ENCODE data around the gene PI4KA.

PI4KA gene

GRCh38 chr22:20803696-20804324 lies 54.8 kb downstream of the PI4KA start:
- Histone ChIP-seq H2AK5ac (ENCODE audit: low read length) (no peak overlapping the region), H2BK12ac (ENCODE audit: low read length) (no peak overlapping the region), H3K27ac (ENCODE audit: low read depth, low read length) (no peak overlapping the region), H3K9ac (ENCODE audit: low read length) (no peak overlapping the region), H2AFZ (ENCODE audit: insufficient read depth, low read length, poor library complexity) (no peak overlapping the region), H3K4ac (ENCODE audit: low read depth, low read length) (no peak overlapping the region), H3K4me3 (ENCODE audit: low read depth, low read length) (no peak overlapping the region), H3K14ac (ENCODE audit: low read length) (no peak overlapping the region), H3K9me3 (ENCODE audit: insufficient read depth, low read depth, low read length) (peaks cover 2% of the 10 kb centered on the region), H3K4me1 (ENCODE audit: control insufficient read depth in 1 of 2, insufficient read depth in 2 of 2, low read length in 2 of 2) (peaks cover 8 to 15% of the 10 kb centered on the region in 2 experiments), H3K4me2 (ENCODE audit: low read length) (no peak overlapping the region), H2BK120ac (ENCODE audit: insufficient read depth, low read length, poor library complexity) (no peak overlapping the region), H3K79me2 (ENCODE audit: control insufficient read depth, insufficient read depth, low read length, poor library complexity) (no peaks in the 10 kb centered on the region), H4K8ac (ENCODE audit: low read depth, low read length) (no peak overlapping the region), H3K23ac (ENCODE audit: low read length) (no peak overlapping the region), H2BK5ac (ENCODE audit: low read depth, low read length, poor library complexity) (no peak overlapping the region), H4K12ac (ENCODE audit: low read depth, low read length) (no peak overlapping the region), H3K27me3 (ENCODE audit: insufficient read depth, low read length) (no peaks in the 10 kb centered on the region), H3K18ac (ENCODE audit: low read length) (no peak overlapping the region), H3K36me3 (ENCODE audit: control insufficient read depth in 1 of 2, insufficient read depth in 2 of 2, low read length in 2 of 2) (peaks cover 20 to 33% of the 10 kb centered on the region in 2 experiments), H3K79me1 (ENCODE audit: low read length) (peaks cover 6% of the 10 kb centered on the region), H4K91ac (ENCODE audit: low read depth, low read length) (no peak overlapping the region)
- WGBS (ENCODE audit: extremely low coverage, insufficient coverage, insufficient read length): no CpG with 5 or more reads among the region's 11 CpGs
- DNase-seq: peak; percentile 60 to 69

GRCh38 chr22:20802922-20803553 lies 55.6 kb downstream of the PI4KA start:
- H3K18ac ChIP-seq (ENCODE audit: low read length): no peak overlapping the region
- no peak overlapping the region for H2AK5ac ChIP-seq (ENCODE audit: low read length)
- no peak overlapping the region for H4K91ac ChIP-seq (ENCODE audit: low read depth, low read length)
- H3K27me3 ChIP-seq (ENCODE audit: insufficient read depth, low read length): no peaks in the 10 kb centered on the region
- no peak overlapping the region for H4K12ac ChIP-seq (ENCODE audit: low read depth, low read length)
- H3K9me3 ChIP-seq (ENCODE audit: insufficient read depth, low read depth, low read length): peaks cover 2% of the 10 kb centered on the region
- no peak overlapping the region for H4K8ac ChIP-seq (ENCODE audit: low read depth, low read length)
- no CpG with 5 or more reads among the region's 11 CpGs for WGBS (ENCODE audit: extremely low coverage, insufficient coverage, insufficient read length)
- H3K79me1 ChIP-seq (ENCODE audit: low read length): peaks cover 6% of the 10 kb centered on the region
- no peak overlapping the region for H3K9ac ChIP-seq (ENCODE audit: low read length)
- no peak overlapping the region for H3K4me3 ChIP-seq (ENCODE audit: low read depth, low read length)
- H3K14ac ChIP-seq (ENCODE audit: low read length): no peak overlapping the region
- no peak overlapping the region for H2BK5ac ChIP-seq (ENCODE audit: low read depth, low read length, poor library complexity)
- H3K4ac ChIP-seq (ENCODE audit: low read depth, low read length): no peak overlapping the region
- no peak overlapping the region for H2BK12ac ChIP-seq (ENCODE audit: low read length)
- H3K79me2 ChIP-seq (ENCODE audit: control insufficient read depth, insufficient read depth, low read length, poor library complexity): no peaks in the 10 kb centered on the region
- peaks cover 22 to 37% of the 10 kb centered on the region in 2 experiments for H3K36me3 ChIP-seq (ENCODE audit: control insufficient read depth in 1 of 2, insufficient read depth in 2 of 2, low read length in 2 of 2)
- no peak overlapping the region for H2AFZ ChIP-seq (ENCODE audit: insufficient read depth, low read length, poor library complexity)
- DNase-seq: no peak
- H2BK120ac ChIP-seq (ENCODE audit: insufficient read depth, low read length, poor library complexity): no peak overlapping the region
- no peak overlapping the region for H3K23ac ChIP-seq (ENCODE audit: low read length)
- H3K4me2 ChIP-seq (ENCODE audit: low read length): no peak overlapping the region
- H3K27ac ChIP-seq (ENCODE audit: low read depth, low read length): no peak overlapping the region
- H3K4me1 ChIP-seq (ENCODE audit: control insufficient read depth in 1 of 2, insufficient read depth in 2 of 2, low read length in 2 of 2): peaks cover 8 to 15% of the 10 kb centered on the region in 2 experiments

GRCh38 chr22:20802452-20802851 lies 56.2 kb downstream of the PI4KA start:
- WGBS (ENCODE audit: extremely low coverage, insufficient coverage, insufficient read length): no CpG with 5 or more reads among the region's 6 CpGs

GRCh38 chr22:20799449-20799848 lies 59.2 kb downstream of the PI4KA start:
- Histone ChIP-seq H3K4me2 (ENCODE audit: low read length) (no peak overlapping the region), H3K27ac (ENCODE audit: low read depth, low read length) (peak overlapping the region; percentile 57), H3K79me1 (ENCODE audit: low read length) (peaks cover 6% of the 10 kb centered on the region), H3K9ac (ENCODE audit: low read length) (no peak overlapping the region), H2BK120ac (ENCODE audit: insufficient read depth, low read length, poor library complexity) (no peak overlapping the region), H3K14ac (ENCODE audit: low read length) (no peak overlapping the region), H4K8ac (ENCODE audit: low read depth, low read length) (no peak overlapping the region), H3K4me3 (ENCODE audit: low read depth, low read length) (no peak overlapping the region), H3K23ac (ENCODE audit: low read length) (no peak overlapping the region), H4K12ac (ENCODE audit: low read depth, low read length) (no peak overlapping the region), H3K9me3 (ENCODE audit: insufficient read depth, low read depth, low read length) (no peaks in the 10 kb centered on the region), H2AFZ (ENCODE audit: insufficient read depth, low read length, poor library complexity) (no peak overlapping the region), H3K36me3 (ENCODE audit: control insufficient read depth in 1 of 2, insufficient read depth in 2 of 2, low read length in 2 of 2) (peaks cover 36 to 48% of the 10 kb centered on the region in 2 experiments), H2BK5ac (ENCODE audit: low read depth, low read length, poor library complexity) (no peak overlapping the region), H3K79me2 (ENCODE audit: control insufficient read depth, insufficient read depth, low read length, poor library complexity) (no peaks in the 10 kb centered on the region), H3K4ac (ENCODE audit: low read depth, low read length) (no peak overlapping the region), H3K27me3 (ENCODE audit: insufficient read depth, low read length) (no peaks in the 10 kb centered on the region), H4K91ac (ENCODE audit: low read depth, low read length) (peak overlapping the region; percentile 4), H3K4me1 (ENCODE audit: control insufficient read depth in 1 of 2, insufficient read depth in 2 of 2, low read length in 2 of 2) (peaks cover 4 to 8% of the 10 kb centered on the region in 2 experiments), H2BK12ac (ENCODE audit: low read length) (no peak overlapping the region), H3K18ac (ENCODE audit: low read length) (no peak overlapping the region), H2AK5ac (ENCODE audit: low read length) (no peak overlapping the region)
- peak; percentile 97 to 98 for DNase-seq
- no CpG with 5 or more reads among the region's 8 CpGs for WGBS (ENCODE audit: extremely low coverage, insufficient coverage, insufficient read length)

More at GRCh38 chr22:20802452-20802851, 56.2 kb downstream of the PI4KA start:
- Histone ChIP-seq H2BK120ac (ENCODE audit: insufficient read depth, low read length, poor library complexity) (no peak overlapping the region), H3K4me1 (ENCODE audit: control insufficient read depth in 1 of 2, insufficient read depth in 2 of 2, low read length in 2 of 2) (peaks cover 8 to 14% of the 10 kb centered on the region in 2 experiments), H3K27ac (ENCODE audit: low read depth, low read length) (no peak overlapping the region), H2AFZ (ENCODE audit: insufficient read depth, low read length, poor library complexity) (no peak overlapping the region), H3K9ac (ENCODE audit: low read length) (no peak overlapping the region), H3K4me3 (ENCODE audit: low read depth, low read length) (no peak overlapping the region), H3K36me3 (ENCODE audit: control insufficient read depth in 1 of 2, insufficient read depth in 2 of 2, low read length in 2 of 2) (peaks cover 25 to 38% of the 10 kb centered on the region in 2 experiments), H4K8ac (ENCODE audit: low read depth, low read length) (no peak overlapping the region), H3K23ac (ENCODE audit: low read length) (no peak overlapping the region), H4K91ac (ENCODE audit: low read depth, low read length) (no peak overlapping the region), H3K18ac (ENCODE audit: low read length) (no peak overlapping the region), H3K14ac (ENCODE audit: low read length) (no peak overlapping the region), H3K4me2 (ENCODE audit: low read length) (no peak overlapping the region), H3K4ac (ENCODE audit: low read depth, low read length) (no peak overlapping the region), H3K79me2 (ENCODE audit: control insufficient read depth, insufficient read depth, low read length, poor library complexity) (no peaks in the 10 kb centered on the region), H3K79me1 (ENCODE audit: low read length) (peaks cover 6% of the 10 kb centered on the region), H3K27me3 (ENCODE audit: insufficient read depth, low read length) (no peaks in the 10 kb centered on the region), H4K12ac (ENCODE audit: low read depth, low read length) (no peak overlapping the region), H2BK5ac (ENCODE audit: low read depth, low read length, poor library complexity) (no peak overlapping the region), H3K9me3 (ENCODE audit: insufficient read depth, low read depth, low read length) (peaks cover 2% of the 10 kb centered on the region), H2BK12ac (ENCODE audit: low read length) (no peak overlapping the region), H2AK5ac (ENCODE audit: low read length) (no peak overlapping the region)
- no peak for DNase-seq
